ENCODE data around the gene EN2. TPM values are rescaled to one million over a fixed set of nuclear protein-coding genes. Genes with fewer than 3 reads are reported as not detected.

Gene EN2
- polyA plus RNA-seq, 1 experiment: not detected

- no peak for TF ChIP-seq CTCF (IDR thresholded peaks at IDR 0.05; ENCODE audit: low read depth, low read length)
- DNase-seq (ENCODE audit: low read depth, low spot score): no peak
- Histone ChIP-seq H3K9me3 (ENCODE audit: control insufficient read depth, insufficient read depth, low read length) (peaks cover 5% of the 10 kb centered on the region; the same call in 1 of the 2 replicates), H3K4me3 (ENCODE audit: low read depth, low read length) (no peak overlapping the region), H3K27me3 (ENCODE audit: control insufficient read depth, insufficient read depth, low read length) (peaks cover 2% of the 10 kb centered on the region), H3K27ac (ENCODE audit: low read depth, low read length) (no peak overlapping the region)
- CTCF ChIA-PET: no interaction called here
- POLR2A ChIA-PET: no interaction called here
Observed at GRCh38 chr7:155483245-155483644, 25.3 kb downstream of the EN2 start.

GRCh38 chr7:155483868-155484325 lies 26.0 kb downstream of the EN2 start:
- no peak for TF ChIP-seq CTCF (IDR thresholded peaks at IDR 0.05; ENCODE audit: low read depth, low read length)
- peaks cover 2% of the 10 kb centered on the region for H3K27me3 ChIP-seq (ENCODE audit: control insufficient read depth, insufficient read depth, low read length)

GRCh38 chr7:155484483-155485399 lies 26.8 kb downstream of the EN2 start:
- no peak overlapping the region for H3K27ac ChIP-seq (ENCODE audit: low read depth, low read length)
- TF ChIP-seq CTCF (IDR thresholded peaks at IDR 0.05; ENCODE audit: low read depth, low read length): no peak
- POLR2A ChIA-PET: no interaction called here
- CTCF ChIA-PET: no interaction called here
- peaks cover 5% of the 10 kb centered on the region for H3K9me3 ChIP-seq (ENCODE audit: control insufficient read depth, insufficient read depth, low read length)
- H3K27me3 ChIP-seq (ENCODE audit: control insufficient read depth, insufficient read depth, low read length): peaks cover 2% of the 10 kb centered on the region
- no peak for DNase-seq (ENCODE audit: low read depth, low spot score)
- no peak overlapping the region for H3K4me3 ChIP-seq (ENCODE audit: low read depth, low read length)

More at GRCh38 chr7:155483868-155484325, 26.0 kb downstream of the EN2 start:
- no peak for DNase-seq (ENCODE audit: low read depth, low spot score)
- ChIA-PET POLR2A (no interaction called here), CTCF (no interaction called here)
- H3K27ac ChIP-seq (ENCODE audit: low read depth, low read length): no peak overlapping the region
- no peak overlapping the region for H3K4me3 ChIP-seq (ENCODE audit: low read depth, low read length)
- H3K9me3 ChIP-seq (ENCODE audit: control insufficient read depth, insufficient read depth, low read length): peaks cover 5% of the 10 kb centered on the region; the same call in 1 of the 2 replicates

- POLR2A ChIA-PET: no interaction called here
- H3K4me3 ChIP-seq (ENCODE audit: low read depth, low read length): no peak overlapping the region
- peaks cover 13% of the 10 kb centered on the region for H3K9me3 ChIP-seq (ENCODE audit: control insufficient read depth, insufficient read depth, low read length)
- DNase-seq (ENCODE audit: low read depth, low spot score): no peak
- no peak for TF ChIP-seq CTCF (IDR thresholded peaks at IDR 0.05; ENCODE audit: low read depth, low read length)
- H3K27ac ChIP-seq (ENCODE audit: low read depth, low read length): no peak overlapping the region
- H3K27me3 ChIP-seq (ENCODE audit: control insufficient read depth, insufficient read depth, low read length): peaks cover 14% of the 10 kb centered on the region
- CTCF ChIA-PET: no interaction called here
Observed at GRCh38 chr7:155486783-155487508, 29.0 kb downstream of the EN2 start.

Data from AG04450 (cell line).